ENCODE data around the gene SUPT4H1. TPM values are rescaled to one million over a fixed set of nuclear protein-coding genes. Genes with fewer than 3 reads are reported as not detected.

The SUPT4H1 gene
- total and polyA plus RNA-seq, 9 of the 15 experiments (the other 6 are each of a cell fraction or from before 2014, with no cell fraction given), result 62.1 to 320 (median 117) TPM

DNA sequence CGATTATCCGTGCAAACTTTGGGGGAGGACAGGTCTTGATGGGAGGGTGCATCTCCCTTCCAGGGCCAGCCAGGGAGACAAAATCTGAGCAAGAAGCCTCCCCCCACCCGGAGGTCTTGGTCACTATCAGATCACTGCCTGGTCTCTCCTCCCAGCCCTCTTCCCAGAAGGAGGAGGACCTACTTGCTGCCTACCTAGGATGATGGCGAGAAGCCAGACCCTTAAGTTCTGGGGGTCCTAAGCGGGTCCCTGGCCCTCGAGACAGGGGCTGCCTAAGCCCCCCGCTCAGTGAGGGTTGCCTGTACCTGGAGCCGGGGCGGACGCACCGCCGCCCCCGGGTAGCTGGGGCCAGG lies 28.0 kb downstream of the SUPT4H1 start:
- no peak for TF ChIP-seq ZNF239 (CRISPR knock-in tag; IDR thresholded peaks at IDR 0.05)
- TF ChIP-seq CHD1 (IDR thresholded peaks at IDR 0.05; ENCODE audit: low read length), result no peak
- TF ChIP-seq TOE1 (IDR thresholded peaks at IDR 0.05; ENCODE audit: borderline replicate concordance), result no peak
- no peak for TF ChIP-seq TOE1 (CRISPR knock-in tag; IDR thresholded peaks at IDR 0.05; ENCODE audit: borderline replicate concordance, low read depth)
- TF ChIP-seq ARID1B (IDR thresholded peaks at IDR 0.05), result no peak
- no peak for TF ChIP-seq ESRRB (CRISPR knock-in tag; IDR thresholded peaks at IDR 0.05; ENCODE audit: borderline replicate concordance)
- TF ChIP-seq SRSF1 (IDR thresholded peaks at IDR 0.05; ENCODE audit: low read depth, low read length), result no peak
- no peak for TF ChIP-seq BMI1 (IDR thresholded peaks at IDR 0.05; ENCODE audit: low read length)
- no peak for TF ChIP-seq ETV6 (IDR thresholded peaks at IDR 0.05; ENCODE audit: borderline replicate concordance in 1 of 2, low read depth in 2 of 2, low read length in 1 of 2)
- TF ChIP-seq ETV6 (CRISPR knock-in tag; IDR thresholded peaks at IDR 0.05; ENCODE audit: borderline replicate concordance), result no peak
- TF ChIP-seq CTBP1 (IDR thresholded peaks at IDR 0.05; ENCODE audit: borderline replicate concordance), result no peak
- no peak for TF ChIP-seq ZSCAN32 (CRISPR knock-in tag; IDR thresholded peaks at IDR 0.05)
- no peak for TF ChIP-seq SREBF2 (CRISPR knock-in tag; IDR thresholded peaks at IDR 0.05)
- TF ChIP-seq MCM2 (IDR thresholded peaks at IDR 0.05; ENCODE audit: low read depth), result no peak
- no peak for TF ChIP-seq POU5F1 (IDR thresholded peaks at IDR 0.05; ENCODE audit: borderline replicate concordance, low read depth, low read length, partially characterized antibody)
- TF ChIP-seq PATZ1 (CRISPR knock-in tag; IDR thresholded peaks at IDR 0.05; ENCODE audit: borderline replicate concordance), result no peak
- TF ChIP-seq COPS2 (conservative IDR thresholded peaks at IDR 0.05), result no peak
- TF ChIP-seq JUN (IDR thresholded peaks at IDR 0.05; ENCODE audit: borderline replicate concordance, low read depth, low read length), result no peak
- no peak for TF ChIP-seq JUN (CRISPR knock-in tag; IDR thresholded peaks at IDR 0.05; ENCODE audit: borderline replicate concordance)
- TF ChIP-seq ZNF124 (CRISPR knock-in tag; IDR thresholded peaks at IDR 0.05), result no peak
- no peak for TF ChIP-seq TEAD1 (CRISPR knock-in tag; IDR thresholded peaks at IDR 0.05)
- no peak for FAIRE-seq

More for the DNA sequence above, 28.0 kb downstream of the SUPT4H1 start:
- H2AFZ ChIP-seq (ENCODE audit: low read depth, low read length), result no peak overlapping the region
- ATAC-seq, result no peak
- POLR2A ChIA-PET, result interaction anchor here (1.0 kb wide), 1 partner anchor 109 kb away, joined by 3 read pairs; no protein-coding TSS in a partner anchor
- no peaks in the 10 kb centered on the region for H3K36me3 ChIP-seq (ENCODE audit: control insufficient read depth, insufficient read depth, low read length)
- H3K27me3 ChIP-seq (ENCODE audit: control insufficient read depth in 2 of 2, insufficient read depth in 2 of 2, low read length in 2 of 2), result no peaks in the 10 kb centered on the region
- H3K4me2 ChIP-seq (ENCODE audit: insufficient read depth, low read length), result no peak overlapping the region
- H3K9ac ChIP-seq (ENCODE audit: insufficient read depth in 1 of 2, low read depth in 2 of 2, low read length in 2 of 2), result no peak overlapping the region
- intact Hi-C loops (cut with micrococcal nuclease) (no loop called here), in situ Hi-C loops (cut with MboI) (no loop called here)
- peaks cover 6% of the 10 kb centered on the region for H4K20me1 ChIP-seq (replicated peaks; ENCODE audit: control insufficient read depth, insufficient read depth, low read length)
- BruUV-seq (replicated peaks), result no TSS peak
- peaks cover 14% of the 10 kb centered on the region for H3K79me2 ChIP-seq (ENCODE audit: control insufficient read depth, insufficient read depth, low read length)
- no peak overlapping the region for H3K27ac ChIP-seq (ENCODE audit: extremely low read depth, low read depth, low read length)
- peaks cover 3% of the 10 kb centered on the region for H3K9me1 ChIP-seq (ENCODE audit: control insufficient read depth, insufficient read depth, low read length)
- no peak overlapping the region for H3K4me3 ChIP-seq
- no peak for DNase-seq (ENCODE audit: extremely low read depth in 1 of 4, low spot score in 3 of 4)
- CTCF ChIA-PET (ENCODE audit: low intra/inter-chr PET ratio), result no interaction called here
- WGBS (ENCODE audit: insufficient coverage, low coverage, missing lambda C conversion rate), result 61% methylated on average over 10 of the region's 13 CpGs
- H3K9me3 ChIP-seq (replicated peaks; ENCODE audit: control insufficient read depth, insufficient read depth, low read depth, low read length), result no peaks in the 10 kb centered on the region
- peaks cover 13 to 60% of the 10 kb centered on the region in 2 experiments for H3K4me1 ChIP-seq (replicated peaks in 1 of 2; ENCODE audit: control insufficient read depth in 2 of 2, insufficient read depth in 2 of 2, low read length in 2 of 2)
